Measurements from ENCODE around the gene CDK5RAP1. TPM values are rescaled to one million over a fixed set of nuclear protein-coding genes. Genes with fewer than 3 reads are reported as not detected.

The CDK5RAP1 gene
- total RNA-seq, 1 donor from 2014 or later = 20.4 TPM

DNA sequence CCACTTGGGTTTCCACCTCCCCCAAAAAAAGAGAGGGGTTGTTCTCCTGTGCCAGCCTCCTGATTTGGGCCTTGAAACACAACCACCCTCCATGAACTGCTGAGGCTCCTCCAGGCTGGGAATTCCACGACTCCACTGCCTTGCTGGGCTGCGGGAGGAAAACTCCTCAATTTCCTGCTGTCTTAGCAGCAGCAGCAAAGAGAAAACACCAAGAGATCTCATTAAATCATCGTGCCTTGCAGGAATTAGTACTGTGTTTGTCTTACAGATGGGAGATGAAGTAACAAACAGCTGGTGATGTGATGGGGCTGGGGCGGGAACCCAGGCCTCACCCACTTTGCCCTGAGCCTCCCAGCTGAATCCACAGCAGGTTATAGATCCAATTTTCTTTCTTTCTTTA lies 89.3 kb downstream of the CDK5RAP1 start:
- Histone ChIP-seq H3K4me3 (ENCODE audit: low read length in 3 of 3) (no peak overlapping the region), H3K27me3 (ENCODE audit: control insufficient read depth in 3 of 3, insufficient read depth in 3 of 3, low read length in 3 of 3) (peaks cover 0 to 12% (median 8%) of the 10 kb centered on the region in 3 donors), H3K36me3 (ENCODE audit: control insufficient read depth in 3 of 3, insufficient read depth in 3 of 3, low read length in 3 of 3) (no peaks in the 10 kb centered on the region), H3K9ac (ENCODE audit: low read depth in 1 of 3, low read length in 3 of 3) (no peak overlapping the region), H3K9me3 (ENCODE audit: control insufficient read depth in 3 of 3, low read length in 3 of 3) (no peaks in the 10 kb centered on the region), H3K27ac (ENCODE audit: low read depth, low read length) (no peak overlapping the region), H3K4me1 (ENCODE audit: control insufficient read depth in 3 of 3, insufficient read depth in 3 of 3, low read length in 3 of 3) (no peaks in the 10 kb centered on the region)

DNA sequence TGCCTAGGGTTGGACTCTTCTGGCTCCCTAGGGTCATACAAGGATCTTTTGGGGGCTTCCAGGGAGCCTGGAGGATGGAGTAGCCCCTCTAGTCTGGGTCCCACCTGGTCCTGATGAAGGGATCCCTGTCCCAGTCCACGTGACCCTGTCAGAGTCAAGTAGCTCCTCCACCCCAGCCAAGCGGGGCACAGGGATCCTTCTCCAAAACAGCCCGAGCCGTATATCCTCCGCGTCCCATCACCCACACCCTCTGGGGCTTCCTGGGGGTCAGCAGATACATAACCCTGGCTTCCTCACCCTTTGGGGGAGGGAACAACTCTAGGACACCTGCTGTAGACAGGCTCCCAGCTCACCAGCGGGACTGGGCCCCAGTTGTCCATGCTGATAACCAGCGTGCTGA lies 90.3 kb downstream of the CDK5RAP1 start:
- no peaks in the 10 kb centered on the region for H3K4me1 ChIP-seq (ENCODE audit: control insufficient read depth in 3 of 3, insufficient read depth in 3 of 3, low read length in 3 of 3)
- no peak overlapping the region for H3K4me3 ChIP-seq (ENCODE audit: low read length in 3 of 3)
- H3K36me3 ChIP-seq (ENCODE audit: control insufficient read depth in 3 of 3, insufficient read depth in 3 of 3, low read length in 3 of 3) = no peaks in the 10 kb centered on the region
- H3K27me3 ChIP-seq (ENCODE audit: control insufficient read depth in 3 of 3, insufficient read depth in 3 of 3, low read length in 3 of 3) = peaks cover 0 to 12% (median 6%) of the 10 kb centered on the region in 3 donors
- no peaks in the 10 kb centered on the region for H3K9me3 ChIP-seq (ENCODE audit: control insufficient read depth in 3 of 3, low read length in 3 of 3)
- no peak overlapping the region for H3K9ac ChIP-seq (ENCODE audit: low read depth in 1 of 3, low read length in 3 of 3)
- H3K27ac ChIP-seq (ENCODE audit: low read depth, low read length) = no peak overlapping the region

DNA sequence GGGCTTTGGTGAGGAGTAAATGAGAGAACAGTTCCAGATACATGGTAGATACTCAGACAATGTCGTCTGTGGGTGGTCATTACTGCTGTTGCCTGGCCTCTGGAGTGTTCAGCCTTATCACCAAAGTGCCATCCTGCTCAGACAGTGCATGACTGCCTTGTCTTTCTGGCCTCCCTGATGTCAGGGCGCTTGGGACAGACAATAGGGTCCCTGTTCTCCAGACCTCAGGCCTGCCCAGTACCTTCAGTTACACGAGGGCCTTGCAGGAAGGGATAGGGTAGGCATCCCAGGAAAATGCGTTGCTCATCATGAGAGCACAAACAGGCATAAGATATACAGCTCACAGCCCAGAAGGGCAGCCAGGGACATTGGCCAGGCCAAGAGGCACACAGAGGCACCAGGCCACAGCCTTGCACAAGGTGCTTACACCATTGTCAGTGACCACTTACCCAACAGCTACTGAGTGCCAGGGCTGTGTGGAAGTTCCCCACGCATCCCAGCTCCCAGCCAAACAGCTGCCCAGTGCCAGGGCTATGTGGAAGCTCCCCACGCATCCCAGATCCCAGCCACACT lies 90.9 kb downstream of the CDK5RAP1 start:
- H3K4me1 ChIP-seq (ENCODE audit: control insufficient read depth in 3 of 3, insufficient read depth in 3 of 3, low read length in 3 of 3) = no peaks in the 10 kb centered on the region
- no peaks in the 10 kb centered on the region for H3K9me3 ChIP-seq (ENCODE audit: control insufficient read depth in 3 of 3, low read length in 3 of 3)
- no peak overlapping the region for H3K9ac ChIP-seq (ENCODE audit: low read depth in 1 of 3, low read length in 3 of 3)
- H3K27me3 ChIP-seq (ENCODE audit: control insufficient read depth in 3 of 3, insufficient read depth in 3 of 3, low read length in 3 of 3) = peaks cover 0 to 12% (median 6%) of the 10 kb centered on the region in 3 donors
- no peak overlapping the region for H3K4me3 ChIP-seq (ENCODE audit: low read length in 3 of 3)
- H3K27ac ChIP-seq (ENCODE audit: low read depth, low read length) = no peak overlapping the region
- H3K36me3 ChIP-seq (ENCODE audit: control insufficient read depth in 3 of 3, insufficient read depth in 3 of 3, low read length in 3 of 3) = no peaks in the 10 kb centered on the region

DNA sequence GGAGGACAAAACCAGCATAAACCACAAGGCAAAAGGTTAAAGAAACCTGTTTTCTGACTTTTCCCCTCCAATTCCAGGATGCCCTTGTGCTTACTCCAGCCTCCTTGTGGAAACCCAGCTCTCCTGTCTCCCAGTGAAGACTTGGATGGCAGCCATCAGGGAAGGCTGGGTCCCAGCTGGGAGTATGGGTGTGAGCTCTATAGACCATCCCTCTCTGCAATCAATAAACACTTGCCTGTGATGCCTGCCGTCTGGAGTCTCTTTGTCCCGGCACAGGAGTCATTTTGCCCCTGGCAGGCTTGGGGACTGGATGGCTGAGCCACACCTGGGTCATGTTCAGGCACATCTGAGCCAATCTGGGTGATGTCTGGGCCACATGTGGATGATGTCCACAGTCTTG lies 91.7 kb downstream of the CDK5RAP1 start:
- H3K4me1 ChIP-seq (ENCODE audit: control insufficient read depth in 3 of 3, insufficient read depth in 3 of 3, low read length in 3 of 3) = no peaks in the 10 kb centered on the region
- no peak overlapping the region for H3K27ac ChIP-seq (ENCODE audit: low read depth, low read length)
- no peaks in the 10 kb centered on the region for H3K9me3 ChIP-seq (ENCODE audit: control insufficient read depth in 3 of 3, low read length in 3 of 3)
- peaks cover 0 to 12% (median 6%) of the 10 kb centered on the region in 3 donors for H3K27me3 ChIP-seq (ENCODE audit: control insufficient read depth in 3 of 3, insufficient read depth in 3 of 3, low read length in 3 of 3)
- no peaks in the 10 kb centered on the region for H3K36me3 ChIP-seq (ENCODE audit: control insufficient read depth in 3 of 3, insufficient read depth in 3 of 3, low read length in 3 of 3)
- H3K9ac ChIP-seq (ENCODE audit: low read depth in 1 of 3, low read length in 3 of 3) = no peak overlapping the region
- H3K4me3 ChIP-seq (ENCODE audit: low read length in 3 of 3) = no peak overlapping the region

Other genes with a start within 250 kb of the CDK5RAP1 start
- not detected for gene BPIFA2, start 233.4 kb downstream of the CDK5RAP1 start, total RNA-seq
- not detected for gene BPIFA3, start 184.2 kb downstream of the CDK5RAP1 start, total RNA-seq
- gene BPIFA1, start 165.5 kb downstream of the CDK5RAP1 start, total RNA-seq = not detected
- gene BPIFB1, start 118.3 kb downstream of the CDK5RAP1 start, total RNA-seq = not detected
- gene SNTA1, start 42.2 kb upstream of the CDK5RAP1 start, total RNA-seq = 36.5 TPM
- gene CBFA2T2, start 88.6 kb upstream of the CDK5RAP1 start, total RNA-seq = 10.4 TPM

Measured in skeletal muscle tissue (tissue), 4 donors.